HG03045 (cell line): ENCODE data around the gene CACNA1F.

Experiments used
- ATAC-seq: cut with Tn5 transposase; IDR thresholded peaks from one replicate; pipeline ENCODE4 v1.9.1; 2021; ENCODE audit warnings: mild to moderate bottlenecking, moderate library complexity; ENCODE audit not compliant: unreplicated experiment

The CACNA1F gene

DNA sequence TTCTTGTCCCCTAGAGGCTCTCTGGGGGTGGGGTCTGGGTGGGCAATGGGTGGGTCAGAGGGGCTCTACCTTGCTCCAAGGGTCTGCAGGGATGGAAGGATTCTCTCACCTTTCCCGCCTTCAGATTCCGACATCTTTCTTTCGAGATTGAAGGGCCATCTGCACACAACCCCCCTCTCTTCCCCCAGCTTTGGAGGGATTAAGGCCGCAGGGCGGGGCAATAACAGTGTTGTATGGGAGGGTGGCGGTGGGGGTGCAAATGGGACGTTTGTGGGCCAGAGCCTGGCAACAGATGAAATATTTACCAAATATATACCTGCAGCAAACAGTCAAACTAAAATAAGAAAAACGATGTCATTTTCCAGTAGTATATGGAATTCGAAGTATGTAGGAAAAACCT, at the start of gene CACNA1F:
TSS of gene CACNA1F (minus strand) at position 165 of the 400 bp plus-strand sequence. CDS start at position 134, 31 bp downstream.
- ATAC-seq, result no peak

DNA sequence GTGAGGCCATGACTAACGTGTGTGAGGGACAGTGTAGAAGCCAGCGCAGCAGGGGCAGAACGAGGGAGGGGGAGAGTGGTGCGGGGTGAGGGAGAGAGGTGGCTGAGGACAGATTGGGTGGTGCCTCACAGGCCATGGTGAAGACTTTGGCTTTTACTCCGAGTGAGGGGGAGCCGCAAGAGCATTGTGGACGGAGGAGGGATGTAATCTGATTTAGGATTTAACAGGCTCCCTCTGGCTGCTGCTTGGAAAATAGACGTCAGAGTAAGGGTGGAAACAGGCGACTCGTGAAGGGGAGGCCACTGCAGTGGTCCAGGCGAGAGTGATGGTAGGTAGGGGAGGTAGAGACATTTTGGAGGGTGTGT, 49.5 kb upstream of the CACNA1F start:
- ATAC-seq, result no peak

DNA sequence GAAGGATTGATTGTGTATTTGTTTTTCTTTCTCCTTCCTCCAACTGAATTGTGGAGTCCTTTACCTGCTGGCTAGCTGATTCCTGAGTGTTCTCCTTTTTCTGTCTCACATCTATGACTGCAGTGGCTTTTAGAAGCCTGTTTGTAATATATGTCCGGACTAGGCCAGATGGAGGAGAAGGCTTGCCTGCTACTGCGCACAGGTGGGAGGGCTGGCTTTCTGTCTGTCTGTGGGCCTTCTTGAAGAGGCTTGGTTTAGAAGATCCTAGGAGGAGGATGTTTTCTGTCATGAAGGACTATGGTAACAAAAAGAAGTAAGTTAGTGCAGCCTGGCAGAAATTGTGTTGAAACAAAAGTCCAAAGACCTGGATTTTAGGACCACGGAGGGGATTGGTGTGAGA, 44.9 kb upstream of the CACNA1F start:
- ATAC-seq, result no peak

DNA sequence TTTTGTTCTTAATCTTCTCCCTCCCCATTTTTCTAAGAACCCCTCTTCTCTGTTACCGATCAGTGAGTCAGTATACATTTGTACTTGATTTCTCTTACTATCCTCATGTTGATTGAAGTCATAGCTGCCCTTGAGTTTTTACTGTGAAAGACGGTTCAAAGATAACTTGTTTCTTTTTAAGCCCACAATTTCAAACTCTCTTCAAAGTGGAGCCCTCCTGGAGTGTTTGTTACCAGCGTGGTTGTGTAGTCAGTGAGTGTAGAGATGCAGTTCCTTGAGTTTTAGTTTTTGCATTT, 44.3 kb upstream of the CACNA1F start:
- no peak for ATAC-seq

DNA sequence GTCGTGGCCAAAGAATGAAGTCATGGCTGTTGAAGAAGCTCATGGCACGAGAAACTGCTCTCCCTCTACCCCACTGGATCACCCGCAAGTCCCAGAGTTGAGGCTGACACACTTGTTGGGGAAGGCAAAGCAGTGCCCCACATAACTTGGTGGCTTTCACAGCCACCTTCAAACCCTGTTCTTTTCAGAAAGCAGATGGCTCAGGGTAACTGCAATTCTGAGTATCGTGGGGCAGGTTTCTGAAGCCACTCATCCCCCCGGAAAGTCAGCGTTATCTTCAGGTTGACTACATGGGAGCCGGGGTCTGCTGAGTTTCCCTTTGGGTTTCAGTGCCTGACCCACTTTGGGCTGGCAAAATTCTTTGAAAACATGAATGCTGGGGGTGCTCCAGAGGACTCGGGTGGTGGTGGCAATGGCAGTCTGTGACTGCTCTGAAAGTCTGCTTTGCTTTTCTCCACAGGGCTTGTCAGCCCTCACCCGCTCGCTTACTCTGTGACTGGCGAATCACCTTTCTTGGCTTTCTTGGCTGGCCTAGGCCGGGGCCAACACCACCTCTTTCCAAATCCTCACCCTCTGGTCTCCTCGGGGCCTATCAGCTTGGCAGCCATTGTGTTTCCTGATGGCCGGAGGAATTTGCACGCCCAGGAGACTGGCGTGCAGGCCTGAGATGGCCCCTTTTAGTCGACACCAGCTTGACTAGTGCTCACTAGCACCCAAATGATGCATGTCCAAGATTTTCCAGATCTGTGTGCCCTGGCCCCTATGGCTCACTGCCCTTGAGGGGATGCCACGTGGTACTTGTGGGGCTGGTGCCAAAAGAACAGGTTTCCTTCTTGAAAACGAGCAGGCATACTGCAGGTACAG, 43.8 kb upstream of the CACNA1F start:
- ATAC-seq, result no peak

DNA sequence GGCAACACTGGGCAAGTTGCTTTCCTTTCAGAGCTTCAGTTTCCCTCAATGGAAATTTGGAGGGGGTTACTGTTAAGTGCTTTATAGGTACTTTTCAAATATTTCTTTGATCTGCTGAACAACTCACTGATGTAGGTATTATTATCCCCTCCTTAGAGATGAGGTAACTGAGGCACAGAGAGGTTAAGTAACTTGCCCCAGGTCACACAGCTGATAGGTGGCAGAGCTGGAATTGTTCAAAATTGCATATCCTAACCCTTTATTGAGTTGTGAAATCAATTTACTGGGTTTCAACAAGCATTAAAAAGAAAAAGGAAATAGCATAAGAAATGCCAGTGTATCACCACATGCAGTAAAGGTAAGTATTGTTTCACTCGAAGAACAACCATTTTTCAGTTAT, 43.1 kb upstream of the CACNA1F start:
- ATAC-seq, result no peak

DNA sequence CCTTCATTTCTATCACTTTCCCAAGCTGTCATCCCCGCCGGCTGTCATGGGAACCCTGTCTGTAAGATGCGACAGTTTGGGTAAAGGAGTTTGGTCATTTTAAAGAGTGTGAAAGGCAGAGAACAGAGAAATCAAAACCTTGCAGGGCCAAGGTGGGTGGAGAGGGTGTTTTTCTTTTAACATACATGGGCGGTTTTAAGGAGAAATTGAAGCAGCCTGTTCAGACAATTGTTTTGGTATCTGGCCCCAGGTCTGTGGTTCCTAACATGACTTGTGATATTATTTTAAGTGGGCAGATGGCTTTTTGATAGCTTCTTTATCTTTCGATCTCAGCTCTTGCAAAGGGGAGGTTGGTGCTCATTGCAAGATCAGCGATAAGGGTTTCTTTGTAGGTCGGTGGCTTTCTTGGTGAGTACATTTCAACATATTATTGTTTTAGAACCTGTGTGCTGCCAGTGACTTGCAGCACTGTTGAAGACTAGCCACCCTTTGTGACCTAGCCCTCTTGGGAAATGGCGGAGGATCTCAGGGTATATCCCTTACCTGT, 40.1 kb upstream of the CACNA1F start:
- ATAC-seq, result no peak

DNA sequence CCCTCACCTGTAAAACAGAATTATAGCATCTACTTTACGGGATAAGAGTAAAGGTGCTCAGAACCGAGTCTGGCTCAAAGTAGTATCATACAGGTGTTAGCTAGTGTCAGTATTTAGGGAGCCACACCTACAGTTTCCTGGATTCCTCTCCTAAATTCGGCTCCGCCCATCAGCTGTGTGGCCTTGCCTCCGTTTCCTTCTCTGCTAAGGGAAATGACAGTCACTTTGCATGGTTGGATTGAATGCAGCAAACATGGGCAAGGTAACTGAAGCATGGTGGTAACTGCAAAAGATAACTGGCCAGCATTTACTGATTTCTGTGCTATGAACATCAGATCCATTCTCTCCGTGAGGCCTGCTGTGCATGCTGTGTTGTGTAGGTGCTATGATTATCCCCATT, 39.3 kb upstream of the CACNA1F start:
- ATAC-seq, result no peak

DNA sequence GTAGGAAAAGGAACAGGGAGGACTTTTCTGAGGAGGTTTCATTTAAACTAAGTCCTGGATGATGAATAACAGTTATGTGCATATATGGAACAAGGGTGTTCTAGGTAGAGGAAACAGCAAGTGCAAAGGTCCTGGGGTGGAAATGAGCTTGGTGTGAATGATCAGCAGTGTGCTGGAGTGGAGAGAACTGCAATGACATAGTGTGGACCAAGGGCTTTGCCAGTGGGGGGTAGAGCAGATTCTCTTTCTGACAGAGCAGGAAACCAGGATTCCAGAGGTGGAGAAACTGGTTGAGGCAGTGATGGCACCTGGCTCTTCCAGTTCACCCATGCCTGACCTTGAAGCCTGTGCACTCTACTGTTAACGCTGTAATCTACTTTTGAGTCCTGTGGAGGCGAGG, 38.2 kb upstream of the CACNA1F start:
- ATAC-seq, result no peak

DNA sequence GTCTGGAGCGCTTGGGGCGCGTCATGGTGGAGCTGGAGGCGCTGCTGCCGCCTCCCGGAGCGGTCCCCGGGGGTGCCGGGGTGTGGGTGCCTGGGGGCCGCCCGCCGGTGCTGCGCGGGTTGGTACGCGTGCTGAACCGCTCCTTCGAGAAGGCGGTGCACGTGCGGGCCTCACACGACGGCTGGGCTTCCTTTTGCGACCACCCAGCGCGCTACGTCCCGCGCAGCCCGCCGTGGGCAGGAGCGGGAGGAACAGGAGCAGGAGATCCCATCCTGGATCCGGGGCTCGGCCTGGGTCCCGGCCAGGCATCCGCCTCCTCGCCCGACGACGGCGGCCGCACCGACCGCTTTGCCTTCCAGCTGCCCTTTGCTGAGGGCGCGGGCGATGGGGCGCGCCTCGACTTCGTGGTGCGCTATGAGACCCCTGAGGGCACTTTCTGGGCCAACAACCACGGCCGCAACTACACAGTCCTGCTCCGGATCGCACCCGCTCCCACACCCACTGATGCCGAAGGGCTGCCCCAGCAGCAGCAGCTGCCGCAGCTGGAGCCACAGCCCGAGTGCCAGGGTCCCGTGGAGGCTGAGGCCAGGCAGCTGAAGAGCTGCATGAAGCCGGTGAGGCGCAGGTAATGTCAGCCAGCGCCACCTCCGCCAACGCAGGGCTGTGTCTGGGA, 37.2 kb upstream of the CACNA1F start:
- no peak for ATAC-seq

DNA sequence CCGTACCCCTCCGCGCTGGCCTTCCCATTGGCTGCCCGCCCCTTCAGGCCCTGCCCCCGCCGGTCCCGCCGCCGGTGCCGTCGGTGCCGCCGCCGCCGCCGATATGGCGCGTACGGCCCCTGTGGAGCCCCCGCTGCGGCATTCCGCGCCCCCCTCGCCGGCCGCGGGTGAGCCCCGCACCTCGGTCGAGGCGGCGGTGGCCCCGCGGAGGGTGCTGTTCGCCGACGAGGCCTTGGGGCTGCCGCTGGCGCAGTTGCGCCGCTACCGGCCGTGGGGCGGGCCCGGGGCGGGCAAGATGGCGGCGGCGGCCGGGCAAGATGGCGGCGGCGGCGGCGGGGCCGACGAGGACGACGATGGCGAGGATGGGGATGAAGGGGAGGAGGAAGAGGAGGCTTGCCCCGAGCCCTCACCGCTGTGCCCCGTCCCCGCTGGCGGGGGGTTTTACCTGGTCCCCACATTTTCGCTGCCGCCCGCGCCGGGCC, 36.7 kb upstream of the CACNA1F start, which contains the start of gene PPP1R3F:
TSS of gene PPP1R3F (plus strand) at position 27 of the 482 bp plus-strand sequence. CDS start at position 104, 77 bp downstream.
- peak; percentile 21 for ATAC-seq

DNA sequence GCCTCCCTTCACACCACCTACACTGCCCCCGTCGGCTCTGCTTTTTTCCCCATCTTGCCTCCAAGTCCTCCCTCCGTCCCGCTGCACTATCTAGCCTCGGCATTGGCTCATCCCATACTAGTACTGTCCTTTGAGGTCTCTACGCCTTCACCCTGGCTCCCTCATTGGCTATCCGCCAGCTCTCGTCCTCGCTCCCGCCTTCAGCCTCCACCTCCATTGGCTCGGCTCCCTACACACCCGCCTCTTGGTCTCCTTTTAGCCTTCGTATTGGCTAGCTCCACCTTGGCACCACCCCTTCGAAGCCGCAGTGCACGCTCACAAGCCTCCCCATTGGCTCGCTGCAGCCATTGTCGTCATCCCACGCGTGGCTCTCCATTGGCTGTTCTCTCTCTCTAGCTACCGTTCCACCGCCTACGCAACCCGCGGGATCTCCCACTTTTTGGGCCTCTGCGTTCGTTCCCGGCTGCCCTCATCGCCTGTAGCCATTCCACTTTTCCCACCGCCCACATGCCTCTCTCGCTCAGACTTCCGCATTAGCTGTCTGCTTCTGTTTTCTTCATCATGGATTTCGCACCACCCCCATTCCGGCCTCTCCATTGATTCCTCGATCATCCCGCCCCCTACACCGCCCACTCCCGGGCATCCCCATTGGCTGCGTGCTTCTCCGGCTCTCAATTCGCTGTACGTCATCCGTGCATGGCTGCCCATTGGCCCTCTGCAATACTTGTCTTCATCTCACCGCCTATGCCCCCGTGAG, 36.0 kb upstream of the CACNA1F start:
- peak; percentile 90 for ATAC-seq

DNA sequence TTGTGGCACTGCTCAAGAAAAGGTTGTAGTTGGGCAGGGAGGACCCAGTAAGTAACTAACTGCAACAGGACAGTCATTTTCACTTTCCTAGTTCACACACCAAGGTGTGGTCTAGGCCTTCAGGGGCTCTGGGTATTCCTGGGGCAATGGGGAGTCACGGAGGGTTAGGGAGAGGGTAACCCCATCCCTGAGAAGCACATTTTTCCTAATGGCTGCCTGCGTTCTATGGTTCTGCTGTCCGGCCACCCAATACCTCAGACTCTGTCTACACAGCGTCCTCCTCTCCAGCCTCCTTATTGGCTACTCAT, 35.5 kb upstream of the CACNA1F start:
- no peak for ATAC-seq

DNA sequence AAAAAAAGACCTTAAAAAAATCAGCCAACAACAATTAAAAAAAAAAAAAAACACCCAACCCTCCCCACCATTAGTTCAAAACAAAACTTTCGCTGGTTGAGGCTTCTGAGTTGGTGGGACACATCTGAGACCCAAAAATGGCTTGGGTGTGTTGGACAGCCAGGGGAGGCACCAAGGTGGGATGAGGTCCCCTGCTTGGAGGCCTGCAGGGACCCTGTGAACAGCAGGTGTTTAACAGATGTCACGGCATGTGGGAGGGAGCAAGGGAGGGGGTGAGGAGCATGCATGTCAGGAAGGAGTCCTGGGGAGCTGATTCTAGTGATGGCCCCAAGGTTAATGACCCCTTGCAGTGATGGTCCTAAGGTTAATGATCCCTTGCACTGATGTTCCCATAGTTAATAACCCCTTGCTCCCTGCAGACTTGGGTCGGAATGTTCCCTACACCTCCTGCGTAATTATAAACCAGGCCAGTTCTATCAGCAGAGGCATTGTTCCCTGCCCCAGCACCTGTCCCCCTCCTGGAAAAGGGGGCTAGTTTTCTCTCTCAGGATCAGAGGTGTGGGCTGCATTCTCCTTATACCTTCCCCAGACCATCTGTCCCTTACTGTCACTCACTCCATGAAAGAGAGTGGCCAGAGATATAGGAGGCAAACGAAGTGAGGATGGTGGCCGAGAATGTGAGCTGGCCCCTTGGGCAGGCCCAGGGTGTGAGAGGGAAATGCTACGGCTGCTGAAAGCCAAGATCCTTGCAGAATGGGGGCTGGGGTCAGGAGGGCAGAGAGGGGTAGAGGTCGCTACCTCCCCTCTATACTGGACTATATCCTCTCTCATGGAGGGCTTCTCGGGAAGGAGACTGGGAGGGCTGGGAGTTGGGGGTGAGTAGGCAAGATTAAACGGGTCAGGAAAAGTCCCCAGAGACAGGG, 33.6 kb upstream of the CACNA1F start:
- ATAC-seq, result no peak

DNA sequence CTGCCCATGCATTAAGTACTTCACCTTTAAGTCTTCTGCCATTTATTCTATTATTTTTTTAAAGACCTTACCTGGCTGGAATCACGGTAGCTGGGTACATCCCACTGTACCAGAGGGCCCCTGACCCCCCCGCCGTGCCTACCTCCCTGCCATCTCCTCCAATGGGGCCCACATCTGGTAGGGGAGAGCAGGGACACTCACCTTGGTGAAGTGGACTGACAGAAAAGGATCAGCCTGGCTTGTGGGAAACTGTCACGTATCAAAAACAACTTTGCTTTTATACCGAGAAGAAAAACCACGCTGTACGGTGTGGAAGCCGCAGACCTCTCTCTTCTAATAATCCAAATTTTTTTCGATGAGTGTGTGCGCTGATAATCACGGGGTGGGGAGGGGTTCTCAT, 31.3 kb upstream of the CACNA1F start, which contains the start of gene FOXP3:
TSS of gene FOXP3 (minus strand) at position 251 of the 400 bp plus-strand sequence. CDS start 6,205 bp downstream, outside the sequence.
- no peak for ATAC-seq

DNA sequence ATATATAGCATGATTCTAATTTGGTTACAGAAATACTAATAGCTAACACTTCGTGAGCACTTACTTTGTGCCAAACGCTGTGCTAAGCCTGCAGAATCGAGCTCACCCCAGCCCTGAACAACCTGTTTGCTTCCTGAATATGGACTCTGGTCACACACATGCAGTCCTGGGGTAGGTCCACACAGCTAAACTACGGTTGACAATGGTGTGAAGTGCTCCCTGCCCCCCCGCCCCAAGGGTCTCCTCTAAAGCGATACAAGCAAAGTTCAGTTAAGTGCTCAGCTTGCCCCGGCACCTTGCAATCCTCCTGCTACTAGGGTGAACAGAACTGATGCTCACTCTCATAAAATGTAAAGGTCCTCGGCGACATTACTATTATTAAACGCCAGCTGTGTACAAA, 30.5 kb upstream of the CACNA1F start:
- no peak for ATAC-seq

DNA sequence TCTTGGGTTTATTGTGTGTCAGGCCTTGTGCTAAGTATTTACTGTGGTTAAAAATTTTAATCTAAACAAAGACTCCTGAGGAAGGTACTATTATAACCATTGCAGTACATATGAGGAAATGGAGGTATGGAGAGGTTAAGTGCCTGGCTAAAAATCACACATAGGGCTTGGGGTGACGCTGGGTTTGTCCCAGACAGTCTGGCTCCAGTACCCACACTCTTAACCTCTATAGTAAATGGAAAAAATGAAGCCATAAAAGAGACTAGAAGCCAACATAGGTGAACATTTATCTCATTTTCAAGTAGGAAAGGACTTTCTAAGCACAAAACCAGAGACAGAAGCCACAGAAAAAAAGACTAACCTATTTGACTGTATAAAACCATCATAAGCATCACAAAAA, 29.5 kb upstream of the CACNA1F start:
- ATAC-seq, result no peak

DNA sequence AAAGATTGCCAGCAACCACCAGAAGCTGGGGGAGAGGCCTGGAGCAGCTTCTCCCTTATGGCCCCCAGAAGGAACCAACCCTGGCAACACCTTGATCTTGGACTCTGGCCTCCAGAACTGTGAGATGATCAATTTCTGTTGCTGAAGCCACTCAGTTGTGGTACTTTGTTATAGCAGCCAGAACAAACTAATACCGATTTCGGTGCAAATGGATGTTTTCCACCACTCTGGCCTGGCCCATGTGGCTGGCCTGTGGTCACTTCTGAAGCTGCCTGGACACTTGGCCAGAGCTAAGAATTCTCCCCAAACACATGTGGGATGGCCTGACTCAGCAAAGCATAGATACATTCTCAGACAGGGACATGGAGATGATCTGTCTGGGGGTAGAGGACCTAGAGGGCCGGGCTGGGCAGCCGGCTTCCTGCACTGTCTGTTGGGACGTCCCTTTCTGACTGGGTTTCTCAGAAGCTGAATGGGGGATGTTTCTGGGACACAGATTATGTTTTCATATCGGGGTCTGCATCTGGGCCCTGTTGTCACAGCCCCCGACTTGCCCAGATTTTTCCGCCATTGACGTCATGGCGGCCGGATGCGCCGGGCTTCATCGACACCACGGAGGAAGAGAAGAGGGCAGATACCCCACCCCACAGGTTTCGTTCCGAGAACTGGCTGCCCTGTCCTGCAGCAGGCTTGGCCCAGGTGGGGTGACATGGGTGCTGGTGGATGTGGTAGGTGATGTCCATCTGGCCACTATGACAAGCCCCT, 27.3 kb upstream of the CACNA1F start:
- no peak for ATAC-seq

DNA sequence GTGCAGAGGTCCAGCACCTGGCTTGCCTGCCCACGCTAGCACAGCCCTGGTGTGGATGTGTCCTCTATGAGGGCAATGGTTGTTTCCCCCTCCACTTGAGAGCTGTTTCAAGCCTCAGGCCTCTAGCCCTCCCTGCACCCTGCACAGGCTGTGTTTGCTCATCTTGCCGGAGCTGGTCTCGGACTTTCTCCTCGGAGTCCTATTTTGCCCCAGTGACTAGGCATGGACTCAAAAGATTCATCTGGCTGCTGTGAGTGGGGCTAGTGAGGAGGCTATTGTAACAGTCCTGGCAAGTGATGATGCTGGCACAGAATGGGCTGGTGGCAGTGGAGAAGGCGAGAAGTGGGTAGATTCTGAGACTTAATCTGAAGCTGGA, 25.6 kb upstream of the CACNA1F start:
- ATAC-seq, result no peak
